ENCODE data around the gene GADD45B. TPM values are rescaled to one million over a fixed set of nuclear protein-coding genes. Genes with fewer than 3 reads are reported as not detected.
"Not testable (repeated sequence)": the region's sequence is repeated elsewhere in the genome, so short reads cannot be mapped to it uniquely, and the experiment has no call there.

The GADD45B gene
- total and polyA plus RNA-seq, 8 donors = 52.9 to 588 (median 81.9) TPM

DNA sequence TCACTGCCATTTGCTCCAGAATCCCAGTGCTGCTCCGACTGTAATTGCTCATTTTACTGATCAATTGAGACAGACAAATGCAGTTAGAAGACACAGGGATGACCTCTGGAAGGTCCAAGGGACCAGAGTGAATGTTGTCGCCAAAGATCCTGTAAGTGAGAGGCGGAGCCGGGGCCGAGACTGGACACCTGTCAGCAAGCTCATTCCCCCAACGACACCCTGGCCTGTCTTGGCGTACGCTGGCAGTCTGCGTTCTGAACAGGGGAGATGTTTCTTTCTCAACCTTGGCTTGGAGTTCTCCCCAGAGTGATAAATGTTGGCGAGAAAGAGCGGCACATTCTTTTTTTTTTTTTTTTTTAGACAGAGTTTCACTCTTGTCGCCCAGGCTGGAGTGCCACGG, 24.2 kb downstream of the GADD45B start:
- TF ChIP-seq POLR2A (IDR thresholded peaks at IDR 0.05) = no peak
- TF ChIP-seq EP300 (IDR thresholded peaks at IDR 0.05) = no peak
- TF ChIP-seq, protein P1, sequence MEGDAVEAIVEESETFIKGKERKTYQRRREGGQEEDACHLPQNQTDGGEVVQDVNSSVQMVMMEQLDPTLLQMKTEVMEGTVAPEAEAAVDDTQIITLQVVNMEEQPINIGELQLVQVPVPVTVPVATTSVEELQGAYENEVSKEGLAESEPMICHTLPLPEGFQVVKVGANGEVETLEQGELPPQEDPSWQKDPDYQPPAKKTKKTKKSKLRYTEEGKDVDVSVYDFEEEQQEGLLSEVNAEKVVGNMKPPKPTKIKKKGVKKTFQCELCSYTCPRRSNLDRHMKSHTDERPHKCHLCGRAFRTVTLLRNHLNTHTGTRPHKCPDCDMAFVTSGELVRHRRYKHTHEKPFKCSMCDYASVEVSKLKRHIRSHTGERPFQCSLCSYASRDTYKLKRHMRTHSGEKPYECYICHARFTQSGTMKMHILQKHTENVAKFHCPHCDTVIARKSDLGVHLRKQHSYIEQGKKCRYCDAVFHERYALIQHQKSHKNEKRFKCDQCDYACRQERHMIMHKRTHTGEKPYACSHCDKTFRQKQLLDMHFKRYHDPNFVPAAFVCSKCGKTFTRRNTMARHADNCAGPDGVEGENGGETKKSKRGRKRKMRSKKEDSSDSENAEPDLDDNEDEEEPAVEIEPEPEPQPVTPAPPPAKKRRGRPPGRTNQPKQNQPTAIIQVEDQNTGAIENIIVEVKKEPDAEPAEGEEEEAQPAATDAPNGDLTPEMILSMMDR (IDR thresholded peaks at IDR 0.05) = no peak
- no peak for TF ChIP-seq POLR2AphosphoS5 (IDR thresholded peaks at IDR 0.05)
- Histone ChIP-seq H3K27ac (no peak overlapping the region), H3K36me3 (no peaks in the 10 kb centered on the region), H3K27me3 (no peaks in the 10 kb centered on the region), H3K4me1 (peaks cover 10 to 25% (median 17%) of the 10 kb centered on the region in 4 donors), H3K9me3 (no peaks in the 10 kb centered on the region), H3K4me3 (no peak overlapping the region)
- WGBS, 5 donors = 85 to 93% (median 91%) methylated on average over 13 of the region's 13 CpGs
- DNase-seq = no peak
- intact Hi-C loops (cut with DNase I; ENCODE audit: low total_unique reads) = loop anchor here (10.0 kb wide), 1 partner anchor 65 kb away; no protein-coding TSS in a partner anchor

DNA sequence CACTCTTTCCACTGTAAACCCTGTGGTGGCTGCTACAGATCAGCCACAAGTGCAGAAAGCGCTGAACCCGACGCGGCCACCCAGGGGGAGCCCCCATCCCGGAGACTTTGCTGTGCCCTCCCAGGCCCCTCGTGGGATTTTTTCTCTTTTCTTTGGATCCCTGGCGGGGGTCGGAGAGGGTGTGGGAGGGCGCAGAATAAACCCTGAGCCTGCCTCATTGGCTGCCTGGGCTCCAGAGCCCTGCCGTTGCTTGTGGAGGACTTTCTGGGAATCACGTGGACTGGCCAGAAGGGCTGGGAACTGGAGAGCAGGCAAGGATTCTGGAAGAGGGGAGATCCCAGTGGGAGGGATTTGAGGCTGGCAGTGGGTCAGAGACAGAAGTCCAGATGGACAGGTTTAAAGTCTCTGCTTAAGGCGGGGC, 24.9 kb downstream of the GADD45B start:
- DNase-seq = no peak
- no peaks in the 10 kb centered on the region for H3K27me3 ChIP-seq
- WGBS, 5 donors = 56 to 75% (median 72%) methylated on average over 12 of the region's 12 CpGs

DNA sequence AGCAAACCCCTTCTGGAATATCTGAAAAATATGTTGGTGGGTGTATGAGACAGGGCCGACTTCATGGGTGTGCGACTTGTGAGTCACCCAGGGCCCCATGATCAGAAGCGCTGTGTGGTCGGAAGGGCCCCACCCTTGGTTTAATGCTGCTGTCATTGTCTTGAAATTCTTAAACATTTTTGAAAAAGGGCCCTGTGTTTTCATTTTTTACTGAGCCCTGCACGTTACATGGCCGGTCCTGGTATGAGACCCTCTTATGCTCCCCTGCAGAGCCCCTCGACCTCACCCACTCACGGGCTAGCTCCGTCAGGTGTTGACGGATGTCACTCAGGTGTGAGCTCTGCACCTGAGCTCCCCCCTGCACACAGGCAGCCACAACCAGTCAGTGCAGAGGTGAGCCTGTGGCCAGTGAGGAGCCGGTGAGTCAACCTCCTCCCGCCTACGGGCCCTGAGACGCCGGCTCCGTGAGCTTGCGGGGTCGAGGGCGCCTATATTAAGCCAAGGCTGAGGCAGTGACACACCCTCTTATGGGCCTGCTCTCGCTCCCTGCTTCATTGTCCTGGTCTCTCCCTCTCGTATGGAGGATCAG, 27.7 kb downstream of the GADD45B start:
- TF ChIP-seq POLR2A (IDR thresholded peaks at IDR 0.05) (no peak), EP300 (IDR thresholded peaks at IDR 0.05) (no peak), POLR2AphosphoS5 (IDR thresholded peaks at IDR 0.05) (no peak)
- TF ChIP-seq, protein P1 (IDR thresholded peaks at IDR 0.05) = no peak
- peak in 1 of 2 donors; percentile 88 for DNase-seq
- no peaks in the 10 kb centered on the region for H3K9me3 ChIP-seq
- no peaks in the 10 kb centered on the region for H3K36me3 ChIP-seq
- no peak overlapping the region for H3K4me3 ChIP-seq
- WGBS, 5 donors = 35 to 56% (median 44%) methylated on average over 13 to 21 of the region's 21 CpGs
- no peak overlapping the region for H3K27ac ChIP-seq
- intact Hi-C loops (cut with DNase I; ENCODE audit: low total_unique reads) = loop anchor here (10.0 kb wide), 1 partner anchor 61 kb away; no protein-coding TSS in a partner anchor
- no peaks in the 10 kb centered on the region for H3K27me3 ChIP-seq
- peaks cover 6 to 26% (median 17%) of the 10 kb centered on the region in 4 donors for H3K4me1 ChIP-seq

More for the DNA sequence above, 24.9 kb downstream of the GADD45B start:
- H3K27ac ChIP-seq = no peak overlapping the region
- TF ChIP-seq, protein P1 (IDR thresholded peaks at IDR 0.05) = no peak
- TF ChIP-seq POLR2A (IDR thresholded peaks at IDR 0.05) = no peak
- H3K9me3 ChIP-seq = no peaks in the 10 kb centered on the region
- no peak overlapping the region for H3K4me3 ChIP-seq
- H3K36me3 ChIP-seq = no peaks in the 10 kb centered on the region
- intact Hi-C loops (cut with DNase I; ENCODE audit: low total_unique reads) = loop anchor here (10.0 kb wide), 1 partner anchor 64 kb away; no protein-coding TSS in a partner anchor
- H3K4me1 ChIP-seq = peaks cover 3 to 18% (median 10%) of the 10 kb centered on the region in 4 donors

DNA sequence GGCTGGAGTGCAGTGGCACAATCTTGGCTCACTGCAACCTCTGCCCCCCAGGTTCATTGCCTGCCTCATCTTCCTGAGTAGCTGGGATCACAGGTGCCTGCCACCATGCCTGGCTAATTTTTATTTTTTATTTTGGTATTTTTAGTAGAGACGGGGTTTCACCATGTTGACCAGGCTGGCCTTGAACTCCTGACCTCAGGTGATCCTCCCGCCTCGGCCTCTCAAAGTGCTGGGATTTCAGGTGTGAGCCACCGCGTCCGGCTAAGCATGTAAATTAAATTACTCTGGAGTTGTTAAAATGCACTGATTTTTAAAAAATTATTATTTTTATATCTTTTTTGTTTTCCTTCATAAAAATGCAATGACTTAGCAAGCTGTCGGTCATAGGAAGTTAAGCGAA, 30.7 kb downstream of the GADD45B start:
- H3K4me3 ChIP-seq, H3K27me3 ChIP-seq, DNase-seq, H3K9me3 ChIP-seq, H3K36me3 ChIP-seq: not testable (repeated sequence)
- intact Hi-C loops (cut with DNase I; ENCODE audit: low total_unique reads) = loop anchor here (10.0 kb wide), 1 partner anchor 58 kb away; no protein-coding TSS in a partner anchor
- H3K4me1 ChIP-seq = peaks cover 6 to 26% (median 12%) of the 10 kb centered on the region in 4 donors
- WGBS, 5 donors = 67 to 72% (median 71%) methylated on average over 8 of the region's 8 CpGs
- H3K27ac ChIP-seq = peak overlapping the region in 4 of 5 donors; percentile 60 to 71 (median 67)

DNA sequence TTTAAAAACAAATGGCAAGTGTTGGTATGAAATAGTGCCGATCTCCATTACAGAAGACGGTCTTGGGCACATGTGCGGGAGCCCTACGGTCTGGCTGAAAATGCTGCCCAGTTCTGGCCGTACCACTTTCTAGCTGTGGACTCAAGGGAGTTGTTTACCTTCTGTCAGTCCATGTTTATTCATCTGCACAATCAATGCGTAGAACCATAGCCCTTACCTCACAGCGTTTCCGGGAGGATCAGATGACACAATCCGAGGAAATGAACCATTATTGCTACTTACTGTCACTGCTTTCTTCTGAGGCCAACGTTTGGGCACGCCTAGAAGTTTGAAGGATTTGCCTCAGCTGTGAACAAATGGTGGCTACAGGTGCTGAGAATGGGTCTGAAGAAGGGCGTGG, 31.2 kb downstream of the GADD45B start:
- Histone ChIP-seq H3K9me3 (no peaks in the 10 kb centered on the region), H3K36me3 (no peaks in the 10 kb centered on the region), H3K4me1 (peaks cover 6 to 26% (median 12%) of the 10 kb centered on the region in 4 donors), H3K27ac (peak overlapping the region in 4 of 5 donors; percentile 60 to 71 (median 67)), H3K27me3 (no peaks in the 10 kb centered on the region), H3K4me3 (peak overlapping the region in 2 of 4 donors; percentile 7 to 16)
- intact Hi-C loops (cut with DNase I; ENCODE audit: low total_unique reads) = loop anchor here (10.0 kb wide), 1 partner anchor 58 kb away; no protein-coding TSS in a partner anchor
- 4 to 9% (median 7%) methylated on average over 12 of the region's 12 CpGs for WGBS, 5 donors
- peak; percentile 65 to 92 for DNase-seq
- no peak for TF ChIP-seq EP300 (IDR thresholded peaks at IDR 0.05)
- no peak for TF ChIP-seq POLR2A (IDR thresholded peaks at IDR 0.05)
- TF ChIP-seq POLR2AphosphoS5 (IDR thresholded peaks at IDR 0.05) = peak; percentile 13 to 89 (median 54)

Measured in stomach (tissue), 9 donors.